HG03064 (cell line): ENCODE results near the gene FAU.

Experiments
- ATAC-seq: cut with Tn5 transposase; IDR thresholded peaks from one replicate; pipeline ENCODE4 v1.9.1; 2021; ENCODE audit warnings: low read depth; ENCODE audit not compliant: unreplicated experiment

FAU gene

DNA sequence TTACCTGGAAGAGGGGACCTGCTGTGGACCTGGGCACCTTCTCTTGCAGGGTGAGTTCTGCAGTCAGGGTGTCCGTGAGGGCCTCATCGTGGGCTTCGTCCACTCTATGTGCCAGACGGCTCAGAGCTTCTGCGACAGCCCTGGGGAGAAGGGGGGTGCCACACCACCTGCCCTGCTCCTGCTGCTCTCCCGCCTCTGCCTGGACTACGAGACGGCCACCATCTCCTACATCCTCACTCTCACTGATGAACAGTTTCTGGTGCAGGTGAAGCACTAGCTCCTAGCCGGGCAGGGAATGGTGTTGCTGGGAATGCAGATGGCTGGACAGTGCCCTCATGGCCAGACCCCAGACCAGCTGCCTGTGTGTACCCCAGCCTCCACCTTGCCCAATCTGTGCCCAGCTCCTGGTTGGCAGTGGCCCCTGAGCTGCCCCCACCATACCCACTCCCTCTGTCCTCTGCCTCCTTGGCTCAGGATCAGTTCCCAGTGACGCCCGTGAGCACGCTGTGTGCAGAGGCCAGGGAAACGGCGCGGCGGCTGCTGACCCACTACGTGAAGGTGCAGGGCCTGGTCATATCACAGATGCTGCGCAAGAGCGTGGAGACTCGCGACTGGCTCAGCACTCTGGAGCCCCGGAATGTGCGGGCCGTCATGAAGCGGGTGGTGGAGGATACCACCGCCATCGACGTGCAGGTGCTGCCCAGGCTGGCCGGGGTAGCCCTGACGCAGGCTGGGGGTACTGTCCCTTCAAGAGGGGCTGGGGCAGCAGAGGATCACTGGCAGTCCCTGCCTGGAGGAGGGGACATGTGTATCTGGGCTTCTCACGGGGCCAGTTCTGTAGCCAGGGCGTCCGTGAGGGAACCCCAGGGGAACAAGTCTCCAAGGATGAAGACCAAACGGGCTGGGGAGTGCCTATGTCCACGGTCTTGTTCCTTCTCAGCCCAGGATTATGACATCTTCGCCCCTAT, 12.4 kb downstream of the FAU start:
- ATAC-seq = no peak

DNA sequence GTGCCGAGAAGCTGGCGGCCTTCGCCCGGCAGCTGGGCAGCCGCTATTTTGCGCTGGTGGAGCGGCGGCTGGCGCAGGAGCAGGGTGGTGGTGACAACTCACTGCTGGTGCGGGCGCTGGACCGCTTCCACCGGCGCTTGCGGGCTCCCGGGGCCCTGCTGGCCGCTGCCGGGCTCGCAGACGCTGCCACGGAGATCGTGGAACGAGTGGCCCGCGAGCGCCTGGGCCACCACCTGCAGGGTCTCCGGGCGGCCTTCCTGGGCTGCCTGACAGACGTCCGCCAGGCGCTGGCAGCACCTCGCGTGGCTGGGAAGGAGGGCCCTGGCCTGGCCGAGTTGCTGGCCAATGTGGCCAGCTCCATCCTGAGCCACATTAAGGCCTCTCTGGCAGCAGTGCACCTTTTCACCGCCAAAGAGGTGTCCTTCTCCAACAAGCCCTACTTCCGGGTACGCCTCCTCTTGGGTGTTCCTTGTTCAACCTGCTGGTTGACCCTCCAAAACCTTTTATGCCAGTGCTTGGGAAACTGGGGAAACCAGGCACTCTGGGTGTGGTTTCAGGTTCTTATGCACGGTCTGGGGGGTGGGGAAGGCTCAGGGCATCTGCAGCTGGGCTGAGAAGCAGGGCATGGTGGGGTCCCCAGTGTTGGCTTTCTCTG, 13.3 kb downstream of the FAU start:
- no peak for ATAC-seq

GRCh38 chr11:65107751-65108468, 14.0 kb downstream of the FAU start:
- ATAC-seq = no peak

- ATAC-seq = no peak
These were observed 14.9 kb downstream of the FAU start for GRCh38 chr11:65107078-65107477.

- no peak for ATAC-seq
These were observed 17.3 kb downstream of the FAU start for GRCh38 chr11:65104628-65105027.

GRCh38 chr11:65103476-65103875, 18.5 kb downstream of the FAU start:
- ATAC-seq = no peak

GRCh38 chr11:65102142-65103095, 19.5 kb downstream of the FAU start:
- ATAC-seq = no peak

DNA sequence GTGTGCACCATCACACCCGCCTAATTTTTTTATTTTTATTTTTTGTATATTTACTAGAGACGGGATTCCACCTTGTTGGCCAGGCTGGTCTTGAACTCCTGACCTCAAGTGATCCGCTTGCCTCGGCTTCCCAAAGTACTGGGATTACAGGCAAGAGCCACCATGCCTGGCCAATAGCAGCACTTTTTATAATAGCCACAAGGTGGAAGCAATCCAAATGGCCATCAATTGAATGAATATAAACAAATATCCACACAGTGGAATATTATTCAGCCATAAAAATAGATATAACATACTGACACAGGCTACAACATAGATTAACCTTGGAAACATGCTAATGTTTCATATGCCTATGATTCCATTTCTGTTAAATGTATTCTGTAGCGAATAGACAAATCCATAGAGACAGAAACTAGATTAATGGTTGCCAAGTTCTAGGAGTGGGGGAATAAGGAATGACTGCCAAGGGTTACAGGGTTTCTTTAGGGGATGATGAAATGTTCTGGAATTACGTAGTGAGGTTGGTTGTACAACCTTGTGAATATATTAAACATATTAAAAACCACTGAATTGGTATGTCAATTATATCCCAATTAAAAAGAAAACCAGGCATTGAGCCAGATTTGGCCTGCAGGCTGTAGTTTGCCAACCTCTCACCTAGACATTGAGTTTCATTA, 21.1 kb downstream of the FAU start:
- no peak for ATAC-seq

- ATAC-seq = no peak
These were observed 25.0 kb downstream of the FAU start for GRCh38 chr11:65096926-65097325.

DNA sequence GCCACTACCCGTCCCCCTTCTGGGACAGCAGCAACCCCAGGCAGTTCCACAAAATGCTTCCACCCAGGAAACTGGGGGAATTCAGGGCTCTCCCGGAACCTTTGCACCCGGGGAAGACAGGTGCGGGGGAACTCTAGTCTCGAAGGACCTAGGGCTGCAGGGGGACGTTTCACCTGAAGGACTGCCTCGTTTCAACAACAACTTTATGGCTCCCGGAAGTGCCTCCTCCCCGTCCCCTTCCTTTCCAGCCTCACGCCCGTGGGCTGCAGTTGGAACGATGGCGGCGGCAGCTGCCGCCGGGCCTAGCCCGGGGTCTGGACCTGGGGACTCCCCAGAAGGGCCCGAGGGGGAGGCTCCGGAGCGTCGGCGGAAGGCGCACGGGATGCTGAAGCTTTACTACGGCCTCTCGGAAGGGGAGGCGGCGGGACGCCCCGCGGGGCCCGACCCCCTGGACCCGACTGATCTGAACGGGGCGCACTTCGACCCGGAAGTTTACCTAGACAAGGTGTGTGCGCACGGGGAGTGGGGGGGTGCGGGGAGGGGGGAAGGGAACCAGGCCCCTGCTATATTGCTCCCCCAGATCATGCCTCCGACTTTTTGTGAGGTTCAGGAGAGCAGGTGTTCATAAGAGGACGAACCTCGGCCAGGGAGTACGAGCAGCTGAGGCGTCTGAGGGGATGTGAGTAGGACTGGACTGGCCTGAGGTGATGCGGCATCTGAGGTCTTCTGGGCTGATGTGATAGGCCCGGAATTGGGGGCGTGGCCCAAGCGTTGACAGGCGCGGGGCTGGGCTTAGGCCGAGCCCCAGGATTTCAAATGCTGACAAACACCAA, 25.7 kb downstream of the FAU start, which contains the start of gene VPS51:
Gene VPS51, plus strand, starts transcription at position 241 of the 833 bp plus-strand sequence. Its CDS starts 37 bp downstream, at position 278.
- peak; percentile 79 for ATAC-seq

GRCh38 chr11:65095427-65095826, 26.5 kb downstream of the FAU start:
- no peak for ATAC-seq

- no peak for ATAC-seq
These were observed 31.3 kb downstream of the FAU start for GRCh38 chr11:65090628-65091027.

DNA sequence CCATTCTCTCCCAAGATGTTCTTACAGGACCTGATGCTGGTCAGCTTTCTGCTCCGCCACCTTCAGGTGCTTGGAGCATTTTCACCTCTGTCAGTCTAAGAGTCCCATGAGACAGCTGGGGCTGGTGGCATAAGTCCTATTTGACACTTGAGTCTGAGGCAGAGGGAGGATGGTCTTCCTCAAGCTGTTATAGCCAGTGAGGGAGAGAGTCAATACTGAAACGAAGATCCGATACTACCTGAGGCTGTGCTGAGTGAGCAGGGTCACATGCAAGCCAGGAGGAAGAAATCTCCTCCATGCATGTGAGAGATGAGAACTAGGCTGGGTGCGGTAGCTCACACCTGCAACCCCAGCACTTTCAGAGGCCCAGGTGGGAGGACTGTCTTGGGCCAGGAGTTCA, 32.3 kb downstream of the FAU start:
- ATAC-seq = no peak

DNA sequence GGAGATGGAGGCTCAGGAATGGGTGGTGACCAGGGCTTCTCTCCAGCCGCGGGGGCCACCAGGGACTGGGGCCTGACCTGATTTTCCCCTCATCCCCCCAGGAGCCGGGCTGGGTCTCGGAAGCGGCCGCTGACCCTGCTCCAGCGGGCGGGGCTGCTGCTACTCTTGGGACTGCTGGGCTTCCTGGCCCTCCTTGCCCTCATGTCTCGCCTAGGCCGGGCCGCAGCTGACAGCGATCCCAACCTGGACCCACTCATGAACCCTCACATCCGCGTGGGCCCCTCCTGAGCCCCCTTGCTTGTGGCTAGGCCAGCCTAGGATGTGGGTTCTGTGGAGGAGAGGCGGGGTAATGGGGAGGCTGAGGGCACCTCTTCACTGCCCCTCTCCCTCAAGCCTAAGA, 34.1 kb downstream of the FAU start:
- no peak for ATAC-seq

DNA sequence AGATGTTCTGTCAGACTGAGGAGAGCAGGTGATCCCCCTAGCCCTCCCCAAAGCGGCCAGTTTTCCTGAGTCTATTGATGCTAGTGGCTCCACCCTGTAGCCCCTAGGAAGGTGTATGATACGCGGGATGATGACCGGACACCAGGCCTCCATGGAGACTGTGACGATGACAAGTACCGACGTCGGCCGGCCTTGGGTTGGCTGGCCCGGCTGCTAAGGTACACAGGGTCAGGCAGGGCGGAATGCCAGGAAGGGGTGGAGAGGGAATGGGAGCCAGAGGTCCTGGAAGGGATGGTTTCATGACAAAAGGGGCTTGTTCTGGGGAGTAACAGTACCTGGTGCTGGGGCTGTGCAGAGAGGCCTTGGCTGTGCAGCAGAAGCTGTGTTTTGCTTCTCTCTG, 34.7 kb downstream of the FAU start:
- no peak for ATAC-seq

- no peak for ATAC-seq
These were observed 35.1 kb downstream of the FAU start for GRCh38 chr11:65086809-65087208.

GRCh38 chr11:65085446-65085845, 36.5 kb downstream of the FAU start:
- no peak for ATAC-seq

- no peak for ATAC-seq
These were observed 37.1 kb downstream of the FAU start for GRCh38 chr11:65084598-65085375.
